GM13976 (cell line): ENCODE data around the gene CTR9.

ENCODE experiments used
- DNase-seq: peaks from one replicate; pipeline ENCODE4 v3.0.0; 2012; ENCODE audit warnings: low spot score
- in situ Hi-C: fragments of 300-500 bp; cut with MboI; formaldehyde crosslinking; loops from one replicate; pipeline ENCODE4 v1.12.0; 2022; ENCODE audit warnings: low sequenced_read_pairs, mixed read lengths, inconsistent platforms; ENCODE audit not compliant: unreplicated experiment
- TF ChIP-seq, protein P1 (sequence below): IDR thresholded peaks from 2 replicates; pipeline ENCODE4 v1.5.1; 2012; ENCODE audit warnings: borderline replicate concordance, mild to moderate bottlenecking; ENCODE audit not compliant: insufficient read depth; ENCODE audit errors: extremely low read depth, missing control alignments, control extremely low read depth

Gene CTR9

DNA sequence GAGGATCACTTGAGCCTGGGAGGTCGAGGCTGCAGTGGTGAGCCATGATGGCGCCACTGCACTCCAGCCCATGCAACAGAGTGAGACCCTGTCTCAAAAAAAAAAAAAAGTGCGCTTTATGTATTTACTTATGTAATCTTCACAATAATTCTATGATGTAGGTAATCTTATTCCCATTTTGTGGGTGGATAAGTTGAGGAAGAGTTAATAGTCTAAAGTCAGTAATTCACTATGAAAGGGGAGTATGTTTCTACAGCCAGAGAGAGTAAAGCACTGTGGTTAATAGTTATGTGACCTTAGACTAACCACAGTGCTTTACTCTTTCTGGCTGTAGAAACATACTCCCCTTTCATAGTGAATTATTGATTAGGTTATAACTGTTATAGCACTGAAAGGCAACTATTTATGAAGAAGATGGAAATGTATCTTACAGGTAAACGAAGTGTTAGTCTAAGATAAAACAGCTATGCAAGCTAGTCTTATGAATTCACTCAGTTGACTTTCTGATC lies 11.9 kb downstream of the CTR9 start:
- TF ChIP-seq, protein P1, sequence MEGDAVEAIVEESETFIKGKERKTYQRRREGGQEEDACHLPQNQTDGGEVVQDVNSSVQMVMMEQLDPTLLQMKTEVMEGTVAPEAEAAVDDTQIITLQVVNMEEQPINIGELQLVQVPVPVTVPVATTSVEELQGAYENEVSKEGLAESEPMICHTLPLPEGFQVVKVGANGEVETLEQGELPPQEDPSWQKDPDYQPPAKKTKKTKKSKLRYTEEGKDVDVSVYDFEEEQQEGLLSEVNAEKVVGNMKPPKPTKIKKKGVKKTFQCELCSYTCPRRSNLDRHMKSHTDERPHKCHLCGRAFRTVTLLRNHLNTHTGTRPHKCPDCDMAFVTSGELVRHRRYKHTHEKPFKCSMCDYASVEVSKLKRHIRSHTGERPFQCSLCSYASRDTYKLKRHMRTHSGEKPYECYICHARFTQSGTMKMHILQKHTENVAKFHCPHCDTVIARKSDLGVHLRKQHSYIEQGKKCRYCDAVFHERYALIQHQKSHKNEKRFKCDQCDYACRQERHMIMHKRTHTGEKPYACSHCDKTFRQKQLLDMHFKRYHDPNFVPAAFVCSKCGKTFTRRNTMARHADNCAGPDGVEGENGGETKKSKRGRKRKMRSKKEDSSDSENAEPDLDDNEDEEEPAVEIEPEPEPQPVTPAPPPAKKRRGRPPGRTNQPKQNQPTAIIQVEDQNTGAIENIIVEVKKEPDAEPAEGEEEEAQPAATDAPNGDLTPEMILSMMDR: no peak
- in situ Hi-C loops: no loop called here
- DNase-seq: no peak

DNA sequence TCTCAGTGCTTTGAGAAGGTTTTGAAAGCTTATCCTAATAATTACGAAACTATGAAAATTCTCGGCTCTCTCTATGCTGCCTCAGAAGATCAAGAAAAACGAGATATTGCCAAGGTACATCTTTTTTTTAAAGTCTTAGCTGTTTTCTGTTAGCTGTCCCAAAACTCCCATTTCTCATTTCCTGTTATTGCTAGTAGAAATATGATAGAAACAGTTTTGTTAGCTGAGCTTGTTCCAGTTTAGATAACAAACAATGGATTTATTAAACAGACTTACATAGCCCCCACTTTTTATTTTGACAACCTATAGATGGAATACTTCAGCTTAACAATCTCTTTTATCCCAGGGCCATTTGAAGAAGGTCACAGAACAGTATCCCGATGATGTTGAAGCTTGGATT lies 12.7 kb downstream of the CTR9 start:
- no peak for DNase-seq
- in situ Hi-C loops: no loop called here

DNA sequence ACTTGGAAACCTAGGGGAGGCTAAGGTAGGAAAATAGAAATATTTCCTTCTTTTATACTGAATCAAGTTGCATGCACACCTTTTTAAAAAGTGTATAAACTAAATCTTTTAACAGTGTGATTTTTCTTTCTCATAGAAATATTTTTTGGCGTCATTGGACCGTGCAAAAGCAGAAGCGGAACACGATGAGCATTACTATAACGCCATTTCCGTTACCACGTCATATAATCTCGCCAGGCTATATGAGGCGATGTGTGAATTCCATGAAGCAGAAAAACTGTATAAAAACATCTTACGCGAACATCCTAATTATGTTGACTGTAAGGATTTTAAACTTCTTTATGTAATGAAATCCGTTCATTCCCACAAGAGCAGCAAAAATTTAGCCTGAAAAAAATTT lies 13.4 kb downstream of the CTR9 start:
- TF ChIP-seq, protein P1: no peak
- in situ Hi-C loops: no loop called here
- DNase-seq: no peak

More for the DNA sequence above, 12.7 kb downstream of the CTR9 start:
- TF ChIP-seq, protein P1: no peak

DNA sequence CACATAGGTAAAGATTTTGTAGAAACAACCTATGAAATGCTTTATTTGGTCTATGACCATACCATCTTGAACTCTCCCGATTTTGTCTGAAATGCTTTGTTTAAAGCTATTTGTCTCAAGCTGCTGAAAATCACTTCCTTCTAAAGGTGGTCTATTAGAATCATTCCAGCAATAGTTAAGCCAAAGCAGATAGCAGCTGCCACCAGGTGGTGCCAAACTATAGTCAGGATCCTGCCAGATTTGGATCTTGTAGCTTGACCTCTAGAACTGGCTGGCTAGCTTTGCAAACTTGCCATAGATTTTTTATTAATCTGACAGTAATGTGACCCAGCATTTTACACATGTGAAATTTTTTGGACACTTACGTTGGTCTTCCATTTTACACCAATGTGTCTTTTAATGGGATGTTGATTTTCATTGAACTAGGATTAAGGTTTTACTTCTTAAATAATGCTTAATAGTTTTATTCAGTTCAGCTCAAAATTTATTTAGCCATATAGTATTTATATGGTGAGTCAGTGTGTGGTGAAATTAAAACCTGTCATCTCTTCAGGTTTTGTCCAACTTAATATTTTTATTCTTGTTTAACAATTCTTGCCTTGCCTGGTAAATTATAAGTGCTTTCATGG lies 19.7 kb downstream of the CTR9 start:
- TF ChIP-seq, protein P1: peak; percentile 53
- in situ Hi-C loops: no loop called here
- no peak for DNase-seq

DNA sequence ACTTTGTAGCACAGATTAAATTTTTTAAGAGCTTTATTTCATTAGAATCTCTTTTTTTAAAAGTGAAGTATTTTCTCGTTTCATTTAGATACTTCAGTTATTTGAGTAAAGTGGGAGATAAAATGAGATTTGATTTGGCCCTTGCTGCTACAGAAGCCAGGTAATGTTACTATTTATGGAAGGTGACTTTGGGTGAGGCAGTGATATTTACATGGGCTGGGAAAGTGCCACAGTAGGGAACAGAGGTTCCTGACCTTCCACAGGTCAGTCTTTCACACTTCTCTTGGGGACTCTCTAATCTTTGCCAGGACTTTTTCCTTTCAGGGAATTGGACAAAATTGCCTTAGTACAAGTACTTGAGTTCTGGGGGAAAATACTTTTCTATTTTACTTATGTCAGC lies 20.4 kb downstream of the CTR9 start:
- DNase-seq: no peak
- in situ Hi-C loops: no loop called here
- TF ChIP-seq, protein P1: no peak

DNA sequence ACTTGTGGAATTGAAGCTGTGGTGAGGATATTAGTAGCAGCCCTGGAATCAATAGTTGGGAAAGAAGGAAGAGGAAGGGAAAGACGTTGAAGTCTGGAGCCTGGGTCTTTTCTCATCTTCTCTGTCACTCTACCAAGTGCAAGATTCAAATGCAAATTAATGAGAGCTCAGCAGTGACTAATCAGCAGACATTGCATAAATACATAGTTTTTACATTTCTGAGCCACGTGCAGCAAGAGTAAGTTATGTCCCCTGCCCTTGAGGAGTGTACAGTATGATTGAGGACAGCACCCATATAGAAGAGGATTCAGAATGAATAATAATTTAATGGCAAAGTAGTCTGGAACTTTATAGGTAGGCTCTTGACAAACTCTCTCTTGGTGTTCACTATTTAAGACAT lies 23.8 kb downstream of the CTR9 start:
- TF ChIP-seq, protein P1: no peak
- in situ Hi-C loops: loop anchor here (25.0 kb wide), 1 partner anchor 1012 kb away; no protein-coding TSS in a partner anchor
- DNase-seq: no peak
